GM23338 (cell line): ENCODE results near the gene CES3. TPM values are rescaled to one million over a fixed set of nuclear protein-coding genes. Genes with fewer than 3 reads are reported as not detected.

ENCODE experiments used
- ATAC-seq: fragments of 200-7000 bp; cut with Tn5 transposase; 3 replicates; pipeline ENCODE4 v1.9.1; 2020
- DNase-seq: peaks from one replicate; pipeline ENCODE4 v3.0.0-alpha.2; 2015; ENCODE audit warnings: low spot score
- H2AFZ ChIP-seq: fragments of 200-600 bp; sonication (generic); 2 replicates; pipeline ENCODE4 v1.8.0; 2016; ENCODE audit warnings: antibody characterized with exemption, mild to moderate bottlenecking, moderate library complexity
- H3F3A ChIP-seq: fragments of 200-600 bp; sonication (generic); replicated peaks from 2 replicates; pipeline ENCODE4 v1.8.0; 2017; ENCODE audit warnings: antibody characterized with exemption, mixed run types, low read depth
- H3K27ac ChIP-seq: fragments of 200-600 bp; sonication (generic); 2 replicates; pipeline ENCODE4 v1.6.1; 2016; ENCODE audit warnings: low read depth
- H3K27me3 ChIP-seq: fragments of 200-600 bp; sonication (generic); 2 replicates; pipeline ENCODE4 v1.8.0; 2016; ENCODE audit warnings: mild to moderate bottlenecking, mixed run types, moderate library complexity; ENCODE audit not compliant: insufficient read depth
- H3K36me3 ChIP-seq: fragments of 200-600 bp; sonication (generic); 2 replicates; pipeline ENCODE4 v1.8.0; 2016; ENCODE audit warnings: mild to moderate bottlenecking; ENCODE audit not compliant: insufficient read depth
- H3K4me1 ChIP-seq: fragments of 200-600 bp; sonication (generic); 2 replicates; pipeline ENCODE4 v1.8.0; 2016; ENCODE audit warnings: mild to moderate bottlenecking, moderate library complexity; ENCODE audit not compliant: insufficient read depth
- H3K4me2 ChIP-seq: fragments of 200-600 bp; sonication (generic); 2 replicates; pipeline ENCODE4 v1.7.1; 2017; ENCODE audit warnings: mixed run types
- H3K4me3 ChIP-seq: fragments of 200-600 bp; sonication (generic); 2 replicates; pipeline ENCODE4 v1.6.1; 2016; ENCODE audit warnings: mixed run types
- H3K79me2 ChIP-seq: fragments of 200-600 bp; sonication (generic); replicated peaks from 2 replicates; pipeline ENCODE4 v1.8.0; 2017; ENCODE audit warnings: mild to moderate bottlenecking; ENCODE audit not compliant: insufficient read depth
- H3K9me2 ChIP-seq: fragments of 200-600 bp; sonication (generic); 2 replicates; pipeline ENCODE4 v1.8.0; 2017; ENCODE audit not compliant: insufficient read depth
- H4K20me1 ChIP-seq: fragments of 200-600 bp; sonication (generic); replicated peaks from 2 replicates; pipeline ENCODE4 v1.8.0; 2017; ENCODE audit warnings: mild to moderate bottlenecking; ENCODE audit not compliant: insufficient read depth
- H3K27ac Mint-ChIP-seq: 2 replicates; pipeline ENCODE4 v1.8.0; 2020; ENCODE audit warnings: inconsistent platforms, mild to moderate bottlenecking, moderate library complexity, mixed read lengths
- H3K27me3 Mint-ChIP-seq: 3 replicates; pipeline ENCODE4 v1.8.0; 2022; ENCODE audit warnings: low read depth, mild to moderate bottlenecking, moderate library complexity, mixed read lengths, inconsistent platforms; ENCODE audit not compliant: insufficient read depth, poor library complexity
- H3K36me3 Mint-ChIP-seq: 3 replicates; pipeline ENCODE4 v1.8.0; 2021; ENCODE audit warnings: low read depth, mild to moderate bottlenecking, inconsistent platforms, moderate library complexity, mixed read lengths
- H3K4me1 Mint-ChIP-seq: 3 replicates; pipeline ENCODE4 v1.8.0; 2020; ENCODE audit warnings: mild to moderate bottlenecking, inconsistent platforms, mixed read lengths
- H3K4me3 Mint-ChIP-seq: 3 replicates; pipeline ENCODE4 v1.8.0; 2021; ENCODE audit warnings: moderate library complexity, mild to moderate bottlenecking, inconsistent platforms, mixed read lengths
- H3K9me3 Mint-ChIP-seq: 3 replicates; pipeline ENCODE4 v1.8.0; 2020; ENCODE audit warnings: moderate library complexity, mild to moderate bottlenecking, inconsistent platforms, mixed read lengths
- EZH2 ChIP-seq: fragments of 200-600 bp; sonication (generic); IDR thresholded peaks from one replicate; pipeline ENCODE4 v1.8.0; 2017; ENCODE audit warnings: antibody characterized with exemption, mild to moderate bottlenecking, low read depth; ENCODE audit not compliant: unreplicated experiment
- EZH2phosphoT487 ChIP-seq: fragments of 200-600 bp; sonication (generic); IDR thresholded peaks from one replicate; pipeline ENCODE4 v1.8.1; 2018; ENCODE audit warnings: antibody characterized with exemption; ENCODE audit not compliant: unreplicated experiment
- JUNB ChIP-seq: IDR thresholded peaks from one replicate; pipeline ENCODE4 v1.6.1; 2016; ENCODE audit warnings: antibody characterized with exemption; ENCODE audit not compliant: unreplicated experiment
- NANOG ChIP-seq: IDR thresholded peaks from 2 replicates; pipeline ENCODE4 v1.6.1; 2016; ENCODE audit warnings: antibody characterized with exemption, borderline replicate concordance
- POLR2AphosphoS5 ChIP-seq: IDR thresholded peaks from 2 replicates; pipeline ENCODE4 v1.6.1; 2016; ENCODE audit warnings: antibody characterized with exemption, low read depth
- REST ChIP-seq: IDR thresholded peaks from one replicate; pipeline ENCODE4 v1.6.1; 2018; ENCODE audit warnings: antibody characterized with exemption; ENCODE audit not compliant: unreplicated experiment
- STAT1 ChIP-seq: IDR thresholded peaks from one replicate; pipeline ENCODE4 v1.6.1; 2016; ENCODE audit warnings: antibody characterized with exemption; ENCODE audit not compliant: unreplicated experiment
- ZNF114 ChIP-seq: fragments of 250-450 bp; sonication (Bioruptor Pico); IDR thresholded peaks from 2 replicates; pipeline ENCODE4 v1.5.0; 2020; ENCODE audit warnings: mild to moderate bottlenecking, moderate library complexity
- ZNF331 ChIP-seq: fragments of 250-450 bp; sonication (Bioruptor Pico); IDR thresholded peaks from 2 replicates; pipeline ENCODE4 v1.5.0; 2020; ENCODE audit warnings: low read depth, mild to moderate bottlenecking, moderate library complexity
- ZNF462 ChIP-seq: fragments of 250-450 bp; sonication (Bioruptor Pico); IDR thresholded peaks from 2 replicates; pipeline ENCODE4 v1.5.0; 2020; ENCODE audit warnings: mild to moderate bottlenecking, moderate library complexity
- polyA plus RNA-seq: library from polyadenylated mRNA; unstranded; fragments of >200 nt; fragmentation: Nextera tagmentation; extraction: Ambion mirVana; gene quantifications from 2 replicates; pipeline ENCODE4 v1.2.1, GENCODE V29; 2016
- total RNA-seq: library from RNA; depleted of rRNA; stranded (reverse); fragments of >200 nt; shearing (Covaris generic); gene quantifications from 2 replicates; pipeline ENCODE4 v1.2.3, GENCODE V29; 2014

Gene CES3
- total and polyA plus RNA-seq, 2 experiments from 2014 or later: 0.55 to 1.0 TPM

GRCh38 chr16:66950971-66951790, 9.9 kb upstream of the CES3 start:
- H3K4me3 Mint-ChIP-seq: no peak overlapping the region
- H3K36me3 Mint-ChIP-seq: 0 out of 3 replicates have a peak, but pooled peaks cover 4% of the 10 kb centered on the region
- Histone ChIP-seq H3K36me3 (no peaks in the 10 kb centered on the region), H3K4me1 (peaks cover 3% of the 10 kb centered on the region; the same call in 1 of the 2 replicates), H3K79me2 (no peaks in the 10 kb centered on the region), H3K4me3 (no peak overlapping the region), H3K4me2 (no peak overlapping the region), H4K20me1 (no peaks in the 10 kb centered on the region), H3K27ac (no peak overlapping the region), H2AFZ (no peak overlapping the region), H3K9me2 (no peaks in the 10 kb centered on the region), H3K27me3 (peaks cover 51% of the 10 kb centered on the region), H3F3A (no peaks in the 10 kb centered on the region)
- no peak for TF ChIP-seq POLR2AphosphoS5
- TF ChIP-seq STAT1: no peak
- TF ChIP-seq ZNF331 (CRISPR knock-in tag): no peak
- TF ChIP-seq NANOG: no peak
- TF ChIP-seq REST: no peak
- TF ChIP-seq ZNF114 (CRISPR knock-in tag): no peak
- TF ChIP-seq JUNB: no peak
- TF ChIP-seq EZH2phosphoT487: no peak
- no peak for TF ChIP-seq EZH2
- TF ChIP-seq ZNF462 (CRISPR knock-in tag): no peak
- no peak for DNase-seq
- H3K27me3 Mint-ChIP-seq: peaks cover 45% of the 10 kb centered on the region
- H3K9me3 Mint-ChIP-seq: peaks cover 10% of the 10 kb centered on the region; the same call in 2 of the 3 replicates
- H3K4me1 Mint-ChIP-seq: peaks cover 3% of the 10 kb centered on the region; the same call in 2 of the 3 replicates
- no peak overlapping the region for H3K27ac Mint-ChIP-seq
- no peak for ATAC-seq
